GM19463 (cell line): ENCODE data around the gene BPI.
"Not testable (repeated sequence)": the region's sequence is repeated elsewhere in the genome, so short reads cannot be mapped to it uniquely, and the experiment has no call there.

Experiments used
- ATAC-seq: cut with Tn5 transposase; IDR thresholded peaks from one replicate; pipeline ENCODE4 v1.9.1; 2021; ENCODE audit warnings: mild to moderate bottlenecking, moderate library complexity; ENCODE audit not compliant: unreplicated experiment

Gene BPI

DNA sequence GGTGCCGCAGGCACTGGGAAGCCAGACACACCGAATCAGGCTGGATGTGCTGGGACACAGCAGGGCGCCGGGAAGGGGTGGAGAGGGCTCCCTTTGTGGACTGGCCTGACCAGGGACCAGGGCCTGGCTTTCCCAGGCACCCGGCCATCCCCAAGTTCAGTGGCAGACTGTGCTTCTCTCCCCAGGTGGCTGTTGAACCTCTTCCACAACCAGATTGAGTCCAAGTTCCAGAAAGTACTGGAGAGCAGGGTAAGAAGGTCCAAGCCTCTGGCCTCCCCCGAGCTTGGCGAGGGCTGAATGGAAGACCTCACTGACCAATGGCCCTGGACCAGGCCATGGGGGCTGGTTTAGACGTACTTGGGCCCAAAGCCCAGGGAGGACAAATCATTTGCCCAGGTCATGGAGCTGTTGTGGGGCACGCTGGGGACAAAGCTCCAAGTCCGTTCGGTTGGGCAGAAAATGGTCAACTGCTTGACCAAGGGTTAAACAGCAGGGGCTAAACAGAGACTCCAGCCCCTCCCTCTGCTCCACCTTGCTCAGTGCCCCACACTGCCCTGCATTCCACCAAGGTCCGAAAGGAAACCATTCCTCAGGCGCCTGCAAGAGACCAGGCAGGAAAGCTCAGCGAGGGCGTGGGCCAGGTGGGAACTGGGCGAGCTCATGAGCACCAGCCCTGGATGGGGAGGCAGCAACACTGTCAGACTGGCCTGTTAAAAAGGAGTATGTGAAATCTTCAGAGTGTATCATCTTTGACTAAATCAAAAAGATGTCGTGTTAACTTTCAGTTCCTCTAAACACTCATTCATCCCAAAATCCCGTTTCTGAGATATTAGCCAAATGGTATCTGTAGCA lies 51.4 kb downstream of the BPI start:
- ATAC-seq: no peak

DNA sequence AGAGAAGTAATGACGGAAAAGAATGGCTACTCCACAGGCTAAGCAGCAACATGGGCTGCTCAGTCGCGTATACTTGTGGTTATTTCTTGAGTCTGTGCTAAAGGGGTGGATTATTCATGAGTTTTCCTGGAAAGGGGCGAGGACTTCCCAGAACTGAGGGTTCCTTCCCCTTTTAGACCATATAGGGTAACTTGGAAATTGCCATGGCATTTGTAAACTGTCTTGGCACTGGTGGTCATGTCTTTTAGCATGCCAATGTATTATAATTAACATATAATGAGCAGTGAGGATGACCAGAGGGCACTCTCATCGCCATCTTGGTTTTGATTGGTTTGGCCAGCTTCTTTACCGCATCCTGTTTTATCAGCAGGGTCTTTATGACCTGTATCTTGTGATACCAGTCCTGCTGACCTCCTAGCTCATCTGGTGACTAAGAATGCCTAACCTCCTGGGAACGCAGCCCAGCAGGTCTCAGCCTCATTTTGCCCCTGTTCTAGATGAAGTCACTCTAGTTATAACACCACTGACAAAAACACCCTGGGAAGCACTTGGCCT lies 53.8 kb downstream of the BPI start:
- ATAC-seq: no peak

DNA sequence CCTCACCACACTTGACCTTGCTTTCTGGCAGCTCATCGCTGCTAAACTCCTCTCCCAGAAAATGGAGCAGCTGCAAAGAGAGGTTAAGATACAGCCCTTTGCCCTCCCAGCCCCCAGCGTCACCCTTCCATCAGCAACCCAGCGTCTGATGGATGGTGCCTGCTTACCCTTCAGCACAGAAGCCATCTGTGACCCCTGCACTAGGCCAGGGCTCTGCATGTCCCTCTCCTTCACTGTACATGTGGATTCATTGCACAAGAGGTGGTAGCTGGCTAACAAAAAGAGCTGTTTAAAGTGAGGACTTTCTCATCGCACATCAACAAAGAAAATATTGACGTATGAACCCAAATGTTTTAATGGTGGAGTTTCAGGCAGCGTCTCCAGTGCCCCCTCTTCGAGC lies 54.6 kb downstream of the BPI start:
- ATAC-seq: no peak

DNA sequence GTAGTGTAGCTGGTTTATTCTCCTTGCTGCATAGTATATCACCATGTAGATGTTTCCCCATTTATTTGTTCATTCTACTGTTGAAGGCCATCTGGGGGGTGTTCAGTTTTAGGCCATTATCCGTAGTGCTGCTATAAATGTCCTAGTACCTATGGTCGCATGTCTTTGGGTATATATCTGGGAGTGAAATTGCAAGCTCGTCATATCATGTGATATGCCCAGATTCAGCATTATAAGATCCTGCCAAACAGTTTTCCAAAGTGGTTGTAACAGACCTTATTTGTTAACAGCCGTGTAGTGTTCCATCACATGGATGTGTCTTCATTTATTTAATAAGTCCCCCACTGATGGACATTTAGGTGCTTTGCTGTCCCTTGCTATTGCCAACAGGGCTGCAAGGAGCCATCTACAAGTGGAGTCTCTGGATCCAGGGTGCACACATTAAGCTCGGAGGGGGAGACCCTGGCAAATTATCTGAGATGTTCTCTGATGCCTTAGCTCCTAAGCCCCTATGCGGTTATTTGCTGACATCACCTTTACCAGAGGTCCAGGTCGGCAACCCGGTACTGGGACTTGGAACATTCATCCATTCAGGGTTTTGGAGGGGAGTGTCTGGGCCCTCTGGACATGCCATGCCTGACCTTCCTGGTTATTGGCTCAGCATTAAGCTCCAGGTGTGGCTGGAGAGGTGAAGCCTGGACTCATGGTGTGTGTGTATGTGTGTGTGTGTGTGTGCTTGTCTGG lies 59.2 kb downstream of the BPI start:
- ATAC-seq: no peak

DNA sequence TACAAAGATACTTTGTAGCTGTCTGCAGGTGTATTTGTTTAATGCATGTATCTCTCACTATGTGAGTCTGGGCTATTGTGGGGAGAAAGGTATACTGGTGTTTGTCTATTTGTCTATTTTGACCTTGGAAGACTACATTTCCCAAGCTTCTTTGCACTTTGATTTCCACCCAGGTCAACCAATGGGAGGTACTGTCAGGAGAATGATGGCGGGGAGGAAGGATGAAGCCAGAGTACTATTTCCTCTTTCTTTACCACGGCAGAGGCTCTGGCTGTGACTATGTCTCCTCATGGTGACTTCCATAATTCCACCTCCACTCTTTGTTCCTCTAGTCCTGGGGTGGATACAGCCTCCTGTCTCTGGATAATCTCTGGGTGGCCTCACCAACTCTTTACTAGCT lies 65.4 kb downstream of the BPI start:
- ATAC-seq: no peak

DNA sequence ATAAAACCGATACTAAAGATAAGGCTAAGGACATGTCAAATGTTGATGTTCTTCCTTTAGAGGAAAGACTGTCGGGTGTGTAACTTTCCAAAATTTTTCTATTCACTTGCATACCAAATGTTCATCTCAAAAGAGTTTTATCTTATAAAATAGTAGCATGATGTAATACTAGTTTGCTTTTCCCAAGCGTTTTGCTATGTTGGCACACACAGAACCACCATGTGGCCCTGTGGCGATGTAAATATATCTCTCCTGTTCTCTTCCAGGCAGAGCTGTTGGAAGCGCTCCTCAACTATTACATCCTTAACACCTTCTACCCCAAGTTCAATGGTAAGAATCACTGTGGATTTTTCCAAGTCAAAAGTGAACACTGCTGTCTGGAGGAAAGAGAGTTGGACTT lies 68.8 kb downstream of the BPI start:
- ATAC-seq: no peak

DNA sequence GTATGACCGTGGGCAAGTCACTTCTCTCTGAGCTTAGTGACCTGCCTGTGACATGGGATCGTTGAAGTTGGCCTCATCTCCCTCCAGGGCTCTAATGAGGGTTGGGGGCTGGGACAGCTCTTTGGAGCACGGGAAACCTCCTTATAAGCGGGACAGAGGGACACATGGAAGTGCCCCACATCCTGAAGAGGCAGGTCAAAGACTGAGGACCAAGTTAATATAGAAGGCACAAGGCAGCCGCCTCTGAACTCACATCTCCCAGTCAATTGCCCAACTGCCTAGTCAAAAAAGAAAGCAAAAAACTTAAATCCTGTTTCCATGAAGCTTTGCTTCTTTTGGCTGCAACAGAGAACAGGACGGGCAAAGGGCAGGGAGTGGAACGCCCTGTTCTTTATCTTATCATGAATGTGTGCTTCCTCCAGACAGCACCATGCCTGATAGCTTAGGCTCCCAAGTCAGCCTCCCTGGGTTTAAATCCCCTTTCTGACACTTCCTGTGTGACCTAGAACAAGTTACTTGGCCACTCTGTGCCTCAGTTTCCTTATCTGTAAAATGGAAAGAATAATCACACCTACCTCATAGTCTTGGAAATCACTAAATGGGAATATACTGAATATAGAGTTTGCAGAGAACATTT lies 69.4 kb downstream of the BPI start:
- ATAC-seq: no peak

DNA sequence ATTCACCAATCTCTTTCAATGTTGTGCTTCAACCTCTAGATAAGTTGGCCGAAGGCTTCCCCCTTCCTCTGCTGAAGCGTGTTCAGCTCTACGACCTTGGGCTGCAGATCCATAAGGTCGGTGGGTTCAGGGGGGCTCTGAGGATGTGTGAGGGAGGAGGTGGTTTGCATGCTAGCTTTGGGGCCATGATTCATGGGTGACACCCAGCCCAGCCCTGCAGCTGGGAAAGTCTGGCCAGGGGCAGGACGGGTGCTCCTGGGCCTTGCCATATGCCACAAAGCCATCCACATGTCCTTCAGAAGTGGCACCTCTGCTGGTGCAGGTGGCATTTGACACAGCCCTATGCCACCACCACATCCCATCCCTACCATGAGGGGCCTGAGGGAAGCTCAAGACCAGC lies 69.9 kb downstream of the BPI start:
- ATAC-seq: no peak

DNA sequence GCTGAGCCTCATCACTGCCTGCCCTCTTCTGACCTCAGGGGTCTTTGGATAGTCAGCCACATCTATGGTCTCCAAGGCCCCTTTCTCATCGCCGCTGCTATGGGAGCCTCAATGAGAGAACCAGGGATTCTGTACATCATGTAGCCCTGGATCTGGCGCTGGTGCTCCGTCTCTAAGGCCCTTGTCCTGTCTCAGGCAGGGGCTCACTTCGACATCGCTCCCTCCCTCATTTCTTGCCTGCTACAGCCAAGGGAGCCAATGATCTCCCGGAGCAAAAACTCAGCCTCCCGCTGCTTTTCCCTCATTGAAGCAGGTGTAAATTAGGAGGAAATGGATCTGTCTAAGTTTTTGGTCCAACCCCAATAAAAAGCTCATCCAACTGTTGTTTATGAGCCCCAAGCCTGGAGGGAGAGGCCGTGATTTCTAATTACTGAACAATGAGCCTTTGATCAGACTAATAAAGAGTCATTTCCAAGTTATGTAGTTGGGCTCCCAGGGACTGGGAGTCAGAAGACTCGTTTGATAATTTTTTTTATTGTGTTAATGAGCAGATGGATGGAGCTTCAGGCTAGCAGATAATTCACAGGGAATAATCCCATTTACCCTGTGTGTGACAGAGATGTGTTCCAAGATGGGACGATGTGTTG lies 73.2 kb downstream of the BPI start:
- ATAC-seq: no peak

DNA sequence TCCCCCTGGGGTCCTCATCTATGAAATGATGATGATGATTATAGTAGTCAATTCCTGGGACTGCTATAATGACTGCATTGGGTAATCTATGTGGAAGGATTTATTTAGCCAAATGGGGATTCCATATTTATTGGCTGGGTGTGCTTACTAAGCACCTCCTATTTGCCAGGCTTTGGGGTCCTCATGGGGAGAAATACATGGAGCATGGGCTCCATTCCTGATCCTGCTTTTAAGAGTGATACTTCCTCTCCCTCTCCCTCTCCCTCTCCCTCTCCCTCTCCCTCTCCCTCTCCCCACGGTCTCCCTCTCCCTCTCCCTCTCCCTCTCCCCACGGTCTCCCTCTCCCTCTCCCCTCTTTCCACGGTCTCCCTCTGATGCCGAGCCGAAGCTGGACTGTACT lies 73.9 kb downstream of the BPI start:
- not testable (repeated sequence) for ATAC-seq

DNA sequence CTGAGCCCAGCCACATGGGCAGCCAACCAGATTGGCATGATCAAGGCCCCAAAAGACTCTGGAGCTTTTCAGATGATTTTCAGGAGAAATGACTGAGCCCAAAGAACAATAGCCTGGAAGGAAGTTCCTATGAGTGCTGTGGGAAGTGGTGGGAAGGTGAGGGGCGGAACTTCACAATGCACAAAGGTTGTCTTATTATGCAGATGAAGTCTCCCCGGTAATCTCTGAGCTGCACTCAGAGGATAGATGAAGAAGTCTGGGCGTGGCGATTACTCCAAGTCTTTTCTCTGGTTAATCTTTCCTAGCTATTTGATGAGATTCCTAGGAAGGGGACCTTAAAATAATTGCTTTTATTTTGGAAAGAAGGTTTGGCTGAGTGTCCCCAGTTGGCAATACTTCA lies 79.2 kb downstream of the BPI start:
- ATAC-seq: no peak

DNA sequence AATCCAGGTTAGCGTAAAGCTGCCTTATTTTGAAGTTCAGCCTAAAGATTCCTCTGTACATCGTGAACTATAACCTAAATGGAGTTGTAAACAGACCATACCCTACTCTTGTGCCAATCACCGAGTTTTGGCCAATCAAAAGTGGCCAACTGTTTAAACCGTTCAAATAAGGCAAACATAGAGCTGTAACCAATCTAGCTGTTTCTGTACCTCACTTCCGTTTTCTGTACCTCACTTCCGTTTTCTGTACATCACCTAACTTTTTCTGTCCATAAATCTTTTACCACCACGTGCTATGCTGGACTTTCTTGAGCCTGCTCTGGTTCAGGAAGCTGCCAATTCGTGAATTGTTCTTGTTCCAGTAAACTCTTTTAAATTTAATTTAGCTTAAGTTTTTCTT lies 82.0 kb downstream of the BPI start:
- no peak for ATAC-seq

DNA sequence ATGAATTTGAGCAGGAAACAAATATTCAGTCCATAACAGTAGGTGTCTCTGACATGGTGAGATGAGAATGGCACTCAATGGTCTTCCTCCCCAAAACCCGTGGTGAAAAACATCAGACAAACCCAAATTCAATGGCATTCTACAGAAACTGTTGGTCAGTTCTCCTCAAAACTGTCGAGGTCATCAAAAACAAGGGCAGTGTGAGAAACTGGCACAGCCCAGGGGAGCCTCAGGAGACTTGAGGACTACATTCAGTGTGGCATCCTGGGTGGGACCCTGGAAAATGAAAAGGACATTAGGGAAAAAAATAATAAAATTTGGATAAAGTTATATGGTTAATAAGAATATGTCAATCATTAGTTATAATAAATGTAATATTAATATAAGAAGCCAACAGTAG lies 82.9 kb downstream of the BPI start:
- ATAC-seq: no peak
